ENCODE data around the gene NFATC2.
A peak's percentile ranks its signal among the peaks of the same experiment; 100 is the strongest.

NFATC2 gene

GRCh38 chr20:51506527-51507215 lies 35.8 kb downstream of the NFATC2 start:
- TF ChIP-seq CTCF (IDR thresholded peaks at IDR 0.05; ENCODE audit: poor library complexity, severe bottlenecking) = no peak
- Histone ChIP-seq H3K4me3 (ENCODE audit: severe bottlenecking) (no peak overlapping the region), H3K36me3 (ENCODE audit: low read depth) (no peaks in the 10 kb centered on the region), H3K27me3 (ENCODE audit: insufficient read depth, poor library complexity, severe bottlenecking) (no peaks in the 10 kb centered on the region), H3K27ac (ENCODE audit: poor library complexity, severe bottlenecking) (no peak overlapping the region), H3K4me1 (ENCODE audit: insufficient read depth, poor library complexity, severe bottlenecking) (no peaks in the 10 kb centered on the region), H3K9me3 (ENCODE audit: severe bottlenecking) (no peaks in the 10 kb centered on the region)
- no peak for ATAC-seq (ENCODE audit: low read depth)
- DNase-seq (ENCODE audit: low spot score) = peak; percentile 81

- no peak for ATAC-seq (ENCODE audit: low read depth)
- TF ChIP-seq CTCF (IDR thresholded peaks at IDR 0.05; ENCODE audit: poor library complexity, severe bottlenecking) = no peak
- Histone ChIP-seq H3K27me3 (ENCODE audit: insufficient read depth, poor library complexity, severe bottlenecking) (no peaks in the 10 kb centered on the region), H3K27ac (ENCODE audit: poor library complexity, severe bottlenecking) (no peak overlapping the region), H3K9me3 (ENCODE audit: severe bottlenecking) (no peaks in the 10 kb centered on the region), H3K36me3 (ENCODE audit: low read depth) (no peaks in the 10 kb centered on the region), H3K4me3 (ENCODE audit: severe bottlenecking) (no peak overlapping the region), H3K4me1 (ENCODE audit: insufficient read depth, poor library complexity, severe bottlenecking) (no peaks in the 10 kb centered on the region)
- peak; percentile 52 for DNase-seq (ENCODE audit: low spot score)
Measured at GRCh38 chr20:51505566-51505965, 37.0 kb downstream of the NFATC2 start.

GRCh38 chr20:51503376-51503775 lies 39.1 kb downstream of the NFATC2 start:
- no peak overlapping the region for H3K27ac ChIP-seq (ENCODE audit: poor library complexity, severe bottlenecking)
- no peaks in the 10 kb centered on the region for H3K36me3 ChIP-seq (ENCODE audit: low read depth)
- DNase-seq (ENCODE audit: low spot score) (peak; percentile 66), ATAC-seq (ENCODE audit: low read depth) (no peak)
- no peak overlapping the region for H3K4me3 ChIP-seq (ENCODE audit: severe bottlenecking)
- no peaks in the 10 kb centered on the region for H3K27me3 ChIP-seq (ENCODE audit: insufficient read depth, poor library complexity, severe bottlenecking)
- TF ChIP-seq CTCF (IDR thresholded peaks at IDR 0.05; ENCODE audit: poor library complexity, severe bottlenecking) = no peak
- H3K9me3 ChIP-seq (ENCODE audit: severe bottlenecking) = no peaks in the 10 kb centered on the region
- peaks cover 4% of the 10 kb centered on the region for H3K4me1 ChIP-seq (ENCODE audit: insufficient read depth, poor library complexity, severe bottlenecking)

- H3K36me3 ChIP-seq (ENCODE audit: low read depth) = no peaks in the 10 kb centered on the region
- no peak overlapping the region for H3K4me3 ChIP-seq (ENCODE audit: severe bottlenecking)
- no peak for TF ChIP-seq CTCF (IDR thresholded peaks at IDR 0.05; ENCODE audit: poor library complexity, severe bottlenecking)
- ATAC-seq (ENCODE audit: low read depth) (no peak), DNase-seq (ENCODE audit: low spot score) (peak; percentile 30)
- H3K9me3 ChIP-seq (ENCODE audit: severe bottlenecking) = no peaks in the 10 kb centered on the region
- no peak overlapping the region for H3K27ac ChIP-seq (ENCODE audit: poor library complexity, severe bottlenecking)
- H3K4me1 ChIP-seq (ENCODE audit: insufficient read depth, poor library complexity, severe bottlenecking) = peaks cover 4% of the 10 kb centered on the region
- H3K27me3 ChIP-seq (ENCODE audit: insufficient read depth, poor library complexity, severe bottlenecking) = no peaks in the 10 kb centered on the region
Measured at GRCh38 chr20:51500936-51501335, 41.6 kb downstream of the NFATC2 start.

- H3K4me3 ChIP-seq (ENCODE audit: severe bottlenecking) = no peak overlapping the region
- DNase-seq (ENCODE audit: low spot score) (peak; percentile 23), ATAC-seq (ENCODE audit: low read depth) (peak; percentile 99)
- no peaks in the 10 kb centered on the region for H3K9me3 ChIP-seq (ENCODE audit: severe bottlenecking)
- peaks cover 4% of the 10 kb centered on the region for H3K4me1 ChIP-seq (ENCODE audit: insufficient read depth, poor library complexity, severe bottlenecking)
- H3K36me3 ChIP-seq (ENCODE audit: low read depth) = no peaks in the 10 kb centered on the region
- H3K27me3 ChIP-seq (ENCODE audit: insufficient read depth, poor library complexity, severe bottlenecking) = no peaks in the 10 kb centered on the region
- TF ChIP-seq CTCF (IDR thresholded peaks at IDR 0.05; ENCODE audit: poor library complexity, severe bottlenecking) = no peak
- H3K27ac ChIP-seq (ENCODE audit: poor library complexity, severe bottlenecking) = no peak overlapping the region
Measured at GRCh38 chr20:51500311-51500710, 42.2 kb downstream of the NFATC2 start.

Data from RWPE2 (cell line).